Thoracic aorta (tissue), 2 donors: Measurements from ENCODE around the gene ULK2. TPM values are rescaled to one million over a fixed set of nuclear protein-coding genes. Genes with fewer than 3 reads are reported as not detected.

Experiments
- ATAC-seq: fragments of 150-250 bp; one replicate; pipeline ENCODE4 v1.8.0; 2017; ENCODE audit warnings: low read depth; ENCODE audit not compliant: insufficient number of reproducible peaks, low FRiP score
- DNase-seq: peaks from one replicate; pipeline ENCODE4 v3.0.0-alpha.2; 2020; ENCODE audit warnings: low spot score
- H3K27ac ChIP-seq, 2 donors: fragments of 200-600 bp; sonication (generic); 1 replicate in 1 of 2; 2 replicates in 1 of 2; pipeline ENCODE4 v1.5.1; 2016; ENCODE audit warnings: mild to moderate bottlenecking in 2 of 2, moderate library complexity in 2 of 2
- H3K27me3 ChIP-seq: fragments of 200-600 bp; sonication (generic); replicated peaks from 2 replicates; pipeline ENCODE4 v1.6.0; 2016; ENCODE audit warnings: mild to moderate bottlenecking; ENCODE audit not compliant: insufficient read depth
- H3K36me3 ChIP-seq: fragments of 200-600 bp; sonication (generic); one replicate; pipeline ENCODE4 v1.5.1; 2016
- H3K4me1 ChIP-seq, 2 donors: fragments of 200-600 bp; sonication (generic); 1 replicate in 1 of 2; 2 replicates in 1 of 2; pipeline versions ENCODE4 v1.5.1 to v1.6.0; 2016; ENCODE audit warnings: low read depth in 2 of 2, mild to moderate bottlenecking in 1 of 2; ENCODE audit not compliant: control insufficient read depth in 1 of 2
- H3K4me3 ChIP-seq: fragments of 200-600 bp; sonication (generic); 2 replicates; pipeline ENCODE4 v1.5.1; 2016; ENCODE audit warnings: mild to moderate bottlenecking
- H3K9me3 ChIP-seq: fragments of 200-600 bp; sonication (generic); 2 replicates; pipeline ENCODE4 v1.5.1; 2016
- total RNA-seq, 2 donors: library from RNA; depleted of rRNA; stranded (reverse); fragments of >200 nt; gene quantifications; one replicate each; pipeline versions ENCODE4 v1.1.0 to v1.2.3, GENCODE V29; 2016
- TF ChIP-seq, protein P1 (sequence below): fragments of 200-600 bp; sonication (generic); IDR thresholded peaks from one replicate; pipeline ENCODE4 v1.5.1; 2019; ENCODE audit warnings: antibody characterized with exemption

The ULK2 gene
- total RNA-seq, 2 donors from 2014 or later: 24.8 TPM

- Histone ChIP-seq H3K27me3 (no peaks in the 10 kb centered on the region), H3K9me3 (no peaks in the 10 kb centered on the region), H3K36me3 (no peaks in the 10 kb centered on the region), H3K4me1 (peaks cover 20 to 36% of the 10 kb centered on the region in 2 donors), H3K27ac (peak overlapping the region in 1 of 2 donors; percentile 51), H3K4me3 (peak overlapping the region; percentile 69)
- TF ChIP-seq, protein P1, sequence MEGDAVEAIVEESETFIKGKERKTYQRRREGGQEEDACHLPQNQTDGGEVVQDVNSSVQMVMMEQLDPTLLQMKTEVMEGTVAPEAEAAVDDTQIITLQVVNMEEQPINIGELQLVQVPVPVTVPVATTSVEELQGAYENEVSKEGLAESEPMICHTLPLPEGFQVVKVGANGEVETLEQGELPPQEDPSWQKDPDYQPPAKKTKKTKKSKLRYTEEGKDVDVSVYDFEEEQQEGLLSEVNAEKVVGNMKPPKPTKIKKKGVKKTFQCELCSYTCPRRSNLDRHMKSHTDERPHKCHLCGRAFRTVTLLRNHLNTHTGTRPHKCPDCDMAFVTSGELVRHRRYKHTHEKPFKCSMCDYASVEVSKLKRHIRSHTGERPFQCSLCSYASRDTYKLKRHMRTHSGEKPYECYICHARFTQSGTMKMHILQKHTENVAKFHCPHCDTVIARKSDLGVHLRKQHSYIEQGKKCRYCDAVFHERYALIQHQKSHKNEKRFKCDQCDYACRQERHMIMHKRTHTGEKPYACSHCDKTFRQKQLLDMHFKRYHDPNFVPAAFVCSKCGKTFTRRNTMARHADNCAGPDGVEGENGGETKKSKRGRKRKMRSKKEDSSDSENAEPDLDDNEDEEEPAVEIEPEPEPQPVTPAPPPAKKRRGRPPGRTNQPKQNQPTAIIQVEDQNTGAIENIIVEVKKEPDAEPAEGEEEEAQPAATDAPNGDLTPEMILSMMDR: no peak
- no peak for DNase-seq
- ATAC-seq: no peak
Measured at GRCh38 chr17:19723964-19724363, 143.8 kb downstream of the ULK2 start.

Other genes starting within 250 kb of the ULK2 start
- 100 to 1,000 TPM in 1 of 2 donors, 10 to 100 TPM in 1; 98.1 to 125 TPM for gene ALDH3A2, start 219.2 kb downstream of the ULK2 start, total RNA-seq
- not detected for gene SLC47A2, start 151.4 kb downstream of the ULK2 start, total RNA-seq
- 10 to 100 TPM in 1 of 2 donors, 1 to 10 TPM in 1; 3.2 to 21.2 TPM for gene ALDH3A1, start 119.6 kb downstream of the ULK2 start, total RNA-seq
- 10 to 100 TPM; 29.6 to 48.5 TPM for gene AKAP10, start 109.9 kb upstream of the ULK2 start, total RNA-seq
- 10 to 100 TPM; 89.8 to 91.9 TPM for gene SPECC1, start 141.4 kb upstream of the ULK2 start, total RNA-seq